GM12801 (cell line): ENCODE measurements around the gene METTL25B.

ENCODE experiments used
- CTCF ChIP-seq: IDR thresholded peaks from one replicate; pipeline ENCODE4 v1.5.1; 2011; ENCODE audit warnings: control low read depth; ENCODE audit not compliant: insufficient read length; ENCODE audit errors: extremely low read depth

METTL25B gene

GRCh38 chr1:156738407-156738806, 10.1 kb downstream of the METTL25B start:
- TF ChIP-seq CTCF: no peak

- TF ChIP-seq CTCF: no peak
Measured at GRCh38 chr1:156738916-156739315, 10.6 kb downstream of the METTL25B start.

- TF ChIP-seq CTCF: no peak
Measured at GRCh38 chr1:156740237-156740740, 12.0 kb downstream of the METTL25B start.

GRCh38 chr1:156740741-156741480, 12.6 kb downstream of the METTL25B start, which contains the start of gene MRPL24:
TSS of gene MRPL24 (minus strand) at chr1:156741088. CDS start at chr1:156738704, 2,384 bp downstream.
- no peak for TF ChIP-seq CTCF

GRCh38 chr1:156741481-156741983, 13.3 kb downstream of the METTL25B start:
- TF ChIP-seq CTCF: no peak

- TF ChIP-seq CTCF: no peak
Measured at GRCh38 chr1:156742017-156742416, 13.7 kb downstream of the METTL25B start.

- no peak for TF ChIP-seq CTCF
Measured at GRCh38 chr1:156742801-156743200, 14.5 kb downstream of the METTL25B start.
